Measurements from ENCODE around the gene CRB1. TPM values are rescaled to one million over a fixed set of nuclear protein-coding genes. Genes with fewer than 3 reads are reported as not detected.

CRB1 gene
- polyA plus RNA-seq, 1 donor from 2014 or later = 2.3 TPM

DNA sequence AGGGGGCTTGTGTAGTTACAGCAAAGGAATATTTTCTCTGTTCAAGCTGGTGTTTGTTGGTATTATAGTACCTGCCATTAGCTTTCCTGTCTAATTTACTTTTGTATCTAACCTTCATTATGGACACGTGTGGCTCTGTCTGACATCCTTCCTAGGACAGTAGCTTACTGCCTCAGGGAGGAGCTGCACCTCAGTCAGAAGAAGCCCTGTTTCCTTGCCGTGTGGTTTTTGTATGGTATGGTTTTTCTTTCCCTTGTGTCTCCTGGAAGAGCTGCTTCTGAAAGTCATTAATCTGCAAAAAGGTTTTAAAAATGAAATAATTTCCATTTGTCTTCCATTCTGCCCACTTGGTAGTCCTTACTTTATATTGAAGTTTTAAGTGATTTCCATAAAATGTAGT, 17.4 kb upstream of the CRB1 start:
- TF ChIP-seq TAF1 (IDR thresholded peaks at IDR 0.05; ENCODE audit: low read depth) (no peak), MXI1 (conservative IDR thresholded peaks at IDR 0.05; ENCODE audit: poor library complexity, severe bottlenecking) (no peak), POLR2AphosphoS5 (IDR thresholded peaks at IDR 0.05) (no peak), RAD21 (conservative IDR thresholded peaks at IDR 0.05) (no peak), EP300 (conservative IDR thresholded peaks at IDR 0.05; ENCODE audit: poor library complexity, severe bottlenecking) (no peak), EZH2 (IDR thresholded peaks at IDR 0.05; ENCODE audit: borderline replicate concordance, insufficient read depth, low read length, poor library complexity, severe bottlenecking) (no peak), SMC3 (conservative IDR thresholded peaks at IDR 0.05; ENCODE audit: poor library complexity) (no peak)
- TF ChIP-seq, protein P1, sequence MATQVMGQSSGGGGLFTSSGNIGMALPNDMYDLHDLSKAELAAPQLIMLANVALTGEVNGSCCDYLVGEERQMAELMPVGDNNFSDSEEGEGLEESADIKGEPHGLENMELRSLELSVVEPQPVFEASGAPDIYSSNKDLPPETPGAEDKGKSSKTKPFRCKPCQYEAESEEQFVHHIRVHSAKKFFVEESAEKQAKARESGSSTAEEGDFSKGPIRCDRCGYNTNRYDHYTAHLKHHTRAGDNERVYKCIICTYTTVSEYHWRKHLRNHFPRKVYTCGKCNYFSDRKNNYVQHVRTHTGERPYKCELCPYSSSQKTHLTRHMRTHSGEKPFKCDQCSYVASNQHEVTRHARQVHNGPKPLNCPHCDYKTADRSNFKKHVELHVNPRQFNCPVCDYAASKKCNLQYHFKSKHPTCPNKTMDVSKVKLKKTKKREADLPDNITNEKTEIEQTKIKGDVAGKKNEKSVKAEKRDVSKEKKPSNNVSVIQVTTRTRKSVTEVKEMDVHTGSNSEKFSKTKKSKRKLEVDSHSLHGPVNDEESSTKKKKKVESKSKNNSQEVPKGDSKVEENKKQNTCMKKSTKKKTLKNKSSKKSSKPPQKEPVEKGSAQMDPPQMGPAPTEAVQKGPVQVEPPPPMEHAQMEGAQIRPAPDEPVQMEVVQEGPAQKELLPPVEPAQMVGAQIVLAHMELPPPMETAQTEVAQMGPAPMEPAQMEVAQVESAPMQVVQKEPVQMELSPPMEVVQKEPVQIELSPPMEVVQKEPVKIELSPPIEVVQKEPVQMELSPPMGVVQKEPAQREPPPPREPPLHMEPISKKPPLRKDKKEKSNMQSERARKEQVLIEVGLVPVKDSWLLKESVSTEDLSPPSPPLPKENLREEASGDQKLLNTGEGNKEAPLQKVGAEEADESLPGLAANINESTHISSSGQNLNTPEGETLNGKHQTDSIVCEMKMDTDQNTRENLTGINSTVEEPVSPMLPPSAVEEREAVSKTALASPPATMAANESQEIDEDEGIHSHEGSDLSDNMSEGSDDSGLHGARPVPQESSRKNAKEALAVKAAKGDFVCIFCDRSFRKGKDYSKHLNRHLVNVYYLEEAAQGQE (IDR thresholded peaks at IDR 0.05; ENCODE audit: borderline replicate concordance) = no peak
- TF ChIP-seq, protein P2, sequence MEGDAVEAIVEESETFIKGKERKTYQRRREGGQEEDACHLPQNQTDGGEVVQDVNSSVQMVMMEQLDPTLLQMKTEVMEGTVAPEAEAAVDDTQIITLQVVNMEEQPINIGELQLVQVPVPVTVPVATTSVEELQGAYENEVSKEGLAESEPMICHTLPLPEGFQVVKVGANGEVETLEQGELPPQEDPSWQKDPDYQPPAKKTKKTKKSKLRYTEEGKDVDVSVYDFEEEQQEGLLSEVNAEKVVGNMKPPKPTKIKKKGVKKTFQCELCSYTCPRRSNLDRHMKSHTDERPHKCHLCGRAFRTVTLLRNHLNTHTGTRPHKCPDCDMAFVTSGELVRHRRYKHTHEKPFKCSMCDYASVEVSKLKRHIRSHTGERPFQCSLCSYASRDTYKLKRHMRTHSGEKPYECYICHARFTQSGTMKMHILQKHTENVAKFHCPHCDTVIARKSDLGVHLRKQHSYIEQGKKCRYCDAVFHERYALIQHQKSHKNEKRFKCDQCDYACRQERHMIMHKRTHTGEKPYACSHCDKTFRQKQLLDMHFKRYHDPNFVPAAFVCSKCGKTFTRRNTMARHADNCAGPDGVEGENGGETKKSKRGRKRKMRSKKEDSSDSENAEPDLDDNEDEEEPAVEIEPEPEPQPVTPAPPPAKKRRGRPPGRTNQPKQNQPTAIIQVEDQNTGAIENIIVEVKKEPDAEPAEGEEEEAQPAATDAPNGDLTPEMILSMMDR (IDR thresholded peaks at IDR 0.05; ENCODE audit: poor library complexity, severe bottlenecking) = no peak
- Histone ChIP-seq H3K36me3 (ENCODE audit: insufficient read depth, low read length) (no peaks in the 10 kb centered on the region), H3K9me3 (ENCODE audit: low read length) (no peaks in the 10 kb centered on the region), H3F3A (ENCODE audit: insufficient read depth, low read length, poor library complexity, severe bottlenecking) (no peaks in the 10 kb centered on the region), H3K4me2 (ENCODE audit: low read length) (no peak overlapping the region), H3K4me3 (ENCODE audit: low read length) (no peak overlapping the region), H3K27me3 (ENCODE audit: insufficient read depth, low read depth, low read length) (no peaks in the 10 kb centered on the region), H2AFZ (ENCODE audit: low read depth, low read length) (no peak overlapping the region), H4K20me1 (ENCODE audit: insufficient read depth) (no peaks in the 10 kb centered on the region), H3K9me2 (ENCODE audit: insufficient read depth, low read length) (no peaks in the 10 kb centered on the region), H3K27ac (ENCODE audit: low read length) (no peak overlapping the region), H3K9ac (ENCODE audit: low read length) (no peak overlapping the region), H3K79me2 (replicated peaks; ENCODE audit: insufficient read depth, low read length) (no peaks in the 10 kb centered on the region)

DNA sequence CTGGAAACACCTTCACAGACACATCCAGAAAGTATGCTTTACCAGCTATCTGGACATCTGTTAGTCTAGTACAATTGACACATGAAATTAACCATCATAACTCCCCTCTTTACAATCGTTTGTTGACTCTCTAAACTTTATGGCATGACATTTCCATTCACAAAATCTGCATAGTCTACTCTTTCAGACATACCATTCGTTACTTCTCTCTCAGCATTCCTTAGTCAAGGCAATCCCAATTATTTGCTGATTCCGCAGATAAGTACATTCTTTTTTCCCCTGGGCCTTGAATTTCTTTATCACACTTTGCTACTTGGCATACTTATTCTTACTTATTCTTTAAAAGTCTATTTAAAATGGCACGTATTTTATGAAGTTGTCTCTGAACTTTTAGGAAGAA, 15.1 kb upstream of the CRB1 start:
- Histone ChIP-seq H3K4me3 (ENCODE audit: low read length) (no peak overlapping the region), H3K9ac (ENCODE audit: low read length) (no peak overlapping the region), H3K27ac (ENCODE audit: low read length) (no peak overlapping the region), H3K9me3 (ENCODE audit: low read length) (no peaks in the 10 kb centered on the region), H3K4me2 (ENCODE audit: low read length) (no peak overlapping the region), H4K20me1 (ENCODE audit: insufficient read depth) (no peaks in the 10 kb centered on the region), H3K9me2 (ENCODE audit: insufficient read depth, low read length) (no peaks in the 10 kb centered on the region), H3K27me3 (ENCODE audit: insufficient read depth, low read depth, low read length) (no peaks in the 10 kb centered on the region), H3K79me2 (replicated peaks; ENCODE audit: insufficient read depth, low read length) (no peaks in the 10 kb centered on the region), H3F3A (ENCODE audit: insufficient read depth, low read length, poor library complexity, severe bottlenecking) (no peaks in the 10 kb centered on the region), H2AFZ (ENCODE audit: low read depth, low read length) (no peak overlapping the region), H3K36me3 (ENCODE audit: insufficient read depth, low read length) (no peaks in the 10 kb centered on the region)
- TF ChIP-seq RAD21 (conservative IDR thresholded peaks at IDR 0.05) = no peak
- TF ChIP-seq MXI1 (conservative IDR thresholded peaks at IDR 0.05; ENCODE audit: poor library complexity, severe bottlenecking) = no peak
- no peak for TF ChIP-seq EZH2 (IDR thresholded peaks at IDR 0.05; ENCODE audit: borderline replicate concordance, insufficient read depth, low read length, poor library complexity, severe bottlenecking)
- TF ChIP-seq POLR2AphosphoS5 (IDR thresholded peaks at IDR 0.05) = no peak
- TF ChIP-seq, protein P1 (IDR thresholded peaks at IDR 0.05; ENCODE audit: borderline replicate concordance) = no peak
- no peak for TF ChIP-seq EP300 (conservative IDR thresholded peaks at IDR 0.05; ENCODE audit: poor library complexity, severe bottlenecking)
- TF ChIP-seq, protein P2 (IDR thresholded peaks at IDR 0.05; ENCODE audit: poor library complexity, severe bottlenecking) = no peak
- TF ChIP-seq SMC3 (conservative IDR thresholded peaks at IDR 0.05; ENCODE audit: poor library complexity) = no peak
- TF ChIP-seq TAF1 (IDR thresholded peaks at IDR 0.05; ENCODE audit: low read depth) = no peak

Data from neural cell (in vitro differentiated cells).